ENCODE measurements around the gene ZNF516.

The ZNF516 gene

DNA sequence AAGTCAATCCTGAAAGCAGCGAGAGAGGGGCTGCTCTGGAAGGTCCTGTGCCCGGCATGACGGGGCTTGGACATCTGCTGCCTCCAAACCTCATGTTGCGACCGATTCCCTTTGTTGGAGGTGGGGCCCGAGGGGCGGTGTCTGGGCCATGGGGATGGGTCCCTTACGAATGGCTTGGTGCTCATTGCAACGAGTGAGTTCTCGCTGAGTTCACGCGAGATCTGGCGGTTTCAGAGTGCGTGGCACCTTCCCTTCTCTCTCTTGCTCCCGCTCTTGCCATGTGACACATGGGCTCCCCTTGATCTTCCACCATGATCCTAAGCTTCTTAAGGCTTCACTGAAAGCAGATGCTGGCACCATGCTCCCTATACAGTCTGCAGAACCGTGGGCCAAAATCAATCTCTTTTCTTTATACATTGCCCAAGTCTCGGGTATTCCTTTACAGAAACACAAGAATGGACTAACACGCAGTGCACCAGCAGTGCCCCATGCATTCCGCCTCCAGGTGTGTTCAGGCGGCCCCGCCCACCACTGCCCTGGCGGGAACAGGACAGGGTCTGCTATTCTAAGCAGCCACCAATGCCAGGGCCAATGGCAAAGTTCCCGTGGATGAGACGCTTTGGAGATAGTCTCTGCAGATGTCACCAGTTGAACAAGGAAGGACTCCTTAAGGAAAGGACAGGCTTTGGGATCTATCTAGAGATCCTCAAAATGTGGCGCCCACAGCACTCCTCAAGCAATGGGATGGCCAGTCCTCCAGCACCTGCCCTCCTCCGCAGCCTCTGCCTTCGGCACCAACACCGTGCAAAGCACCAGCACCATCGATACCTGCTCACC is 63.4 kb downstream of the ZNF516 start:
- no peak for TF ChIP-seq GABPA (IDR thresholded peaks at IDR 0.05; ENCODE audit: low read depth)
- no peak for TF ChIP-seq POLR2AphosphoS5 (IDR thresholded peaks at IDR 0.05; ENCODE audit: low read depth)
- TF ChIP-seq, protein P1, sequence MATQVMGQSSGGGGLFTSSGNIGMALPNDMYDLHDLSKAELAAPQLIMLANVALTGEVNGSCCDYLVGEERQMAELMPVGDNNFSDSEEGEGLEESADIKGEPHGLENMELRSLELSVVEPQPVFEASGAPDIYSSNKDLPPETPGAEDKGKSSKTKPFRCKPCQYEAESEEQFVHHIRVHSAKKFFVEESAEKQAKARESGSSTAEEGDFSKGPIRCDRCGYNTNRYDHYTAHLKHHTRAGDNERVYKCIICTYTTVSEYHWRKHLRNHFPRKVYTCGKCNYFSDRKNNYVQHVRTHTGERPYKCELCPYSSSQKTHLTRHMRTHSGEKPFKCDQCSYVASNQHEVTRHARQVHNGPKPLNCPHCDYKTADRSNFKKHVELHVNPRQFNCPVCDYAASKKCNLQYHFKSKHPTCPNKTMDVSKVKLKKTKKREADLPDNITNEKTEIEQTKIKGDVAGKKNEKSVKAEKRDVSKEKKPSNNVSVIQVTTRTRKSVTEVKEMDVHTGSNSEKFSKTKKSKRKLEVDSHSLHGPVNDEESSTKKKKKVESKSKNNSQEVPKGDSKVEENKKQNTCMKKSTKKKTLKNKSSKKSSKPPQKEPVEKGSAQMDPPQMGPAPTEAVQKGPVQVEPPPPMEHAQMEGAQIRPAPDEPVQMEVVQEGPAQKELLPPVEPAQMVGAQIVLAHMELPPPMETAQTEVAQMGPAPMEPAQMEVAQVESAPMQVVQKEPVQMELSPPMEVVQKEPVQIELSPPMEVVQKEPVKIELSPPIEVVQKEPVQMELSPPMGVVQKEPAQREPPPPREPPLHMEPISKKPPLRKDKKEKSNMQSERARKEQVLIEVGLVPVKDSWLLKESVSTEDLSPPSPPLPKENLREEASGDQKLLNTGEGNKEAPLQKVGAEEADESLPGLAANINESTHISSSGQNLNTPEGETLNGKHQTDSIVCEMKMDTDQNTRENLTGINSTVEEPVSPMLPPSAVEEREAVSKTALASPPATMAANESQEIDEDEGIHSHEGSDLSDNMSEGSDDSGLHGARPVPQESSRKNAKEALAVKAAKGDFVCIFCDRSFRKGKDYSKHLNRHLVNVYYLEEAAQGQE (IDR thresholded peaks at IDR 0.05; ENCODE audit: insufficient replicate concordance, low read depth): no peak
- TF ChIP-seq, protein P2, sequence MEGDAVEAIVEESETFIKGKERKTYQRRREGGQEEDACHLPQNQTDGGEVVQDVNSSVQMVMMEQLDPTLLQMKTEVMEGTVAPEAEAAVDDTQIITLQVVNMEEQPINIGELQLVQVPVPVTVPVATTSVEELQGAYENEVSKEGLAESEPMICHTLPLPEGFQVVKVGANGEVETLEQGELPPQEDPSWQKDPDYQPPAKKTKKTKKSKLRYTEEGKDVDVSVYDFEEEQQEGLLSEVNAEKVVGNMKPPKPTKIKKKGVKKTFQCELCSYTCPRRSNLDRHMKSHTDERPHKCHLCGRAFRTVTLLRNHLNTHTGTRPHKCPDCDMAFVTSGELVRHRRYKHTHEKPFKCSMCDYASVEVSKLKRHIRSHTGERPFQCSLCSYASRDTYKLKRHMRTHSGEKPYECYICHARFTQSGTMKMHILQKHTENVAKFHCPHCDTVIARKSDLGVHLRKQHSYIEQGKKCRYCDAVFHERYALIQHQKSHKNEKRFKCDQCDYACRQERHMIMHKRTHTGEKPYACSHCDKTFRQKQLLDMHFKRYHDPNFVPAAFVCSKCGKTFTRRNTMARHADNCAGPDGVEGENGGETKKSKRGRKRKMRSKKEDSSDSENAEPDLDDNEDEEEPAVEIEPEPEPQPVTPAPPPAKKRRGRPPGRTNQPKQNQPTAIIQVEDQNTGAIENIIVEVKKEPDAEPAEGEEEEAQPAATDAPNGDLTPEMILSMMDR (IDR thresholded peaks at IDR 0.05; ENCODE audit: insufficient read depth, low read length): no peak
- no peak for TF ChIP-seq SPI1 (IDR thresholded peaks at IDR 0.05; ENCODE audit: borderline replicate concordance, low read depth)
- Histone ChIP-seq H3K27ac (replicated peaks) (no peak overlapping the region), H3K4me3 (replicated peaks; ENCODE audit: insufficient read depth, low read length) (no peak overlapping the region), H3K27me3 (ENCODE audit: insufficient read depth, poor library complexity, severe bottlenecking) (no peaks in the 10 kb centered on the region)
- no peak for DNase-seq (ENCODE audit: low read depth in 1 of 2, low spot score in 1 of 2)

DNA sequence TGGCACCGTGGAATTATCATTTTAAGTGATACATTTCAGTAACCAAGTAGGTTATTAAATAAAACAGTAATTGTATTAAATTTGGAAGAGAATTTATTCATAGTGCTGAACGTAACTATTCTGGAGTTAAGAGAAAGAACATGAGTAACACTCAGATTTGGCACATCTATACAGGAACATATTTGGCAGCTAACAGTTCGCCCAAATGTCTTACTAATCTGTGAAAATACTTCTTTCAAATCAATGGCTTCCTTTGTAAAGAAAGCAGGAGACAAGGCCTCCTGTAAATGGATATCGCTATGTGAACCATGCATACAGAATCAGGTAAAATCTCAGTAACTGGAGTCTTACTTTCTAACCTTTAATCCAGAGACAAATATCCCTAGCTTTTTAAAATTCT is 64.4 kb downstream of the ZNF516 start:
- Histone ChIP-seq H3K27ac (replicated peaks) (no peak overlapping the region), H3K27me3 (ENCODE audit: insufficient read depth, poor library complexity, severe bottlenecking) (no peaks in the 10 kb centered on the region), H3K4me3 (replicated peaks; ENCODE audit: insufficient read depth, low read length) (no peak overlapping the region)
- TF ChIP-seq, protein P1 (IDR thresholded peaks at IDR 0.05; ENCODE audit: insufficient replicate concordance, low read depth): no peak
- no peak for TF ChIP-seq POLR2AphosphoS5 (IDR thresholded peaks at IDR 0.05; ENCODE audit: low read depth)
- DNase-seq (ENCODE audit: low read depth in 1 of 2, low spot score in 1 of 2): no peak

DNA sequence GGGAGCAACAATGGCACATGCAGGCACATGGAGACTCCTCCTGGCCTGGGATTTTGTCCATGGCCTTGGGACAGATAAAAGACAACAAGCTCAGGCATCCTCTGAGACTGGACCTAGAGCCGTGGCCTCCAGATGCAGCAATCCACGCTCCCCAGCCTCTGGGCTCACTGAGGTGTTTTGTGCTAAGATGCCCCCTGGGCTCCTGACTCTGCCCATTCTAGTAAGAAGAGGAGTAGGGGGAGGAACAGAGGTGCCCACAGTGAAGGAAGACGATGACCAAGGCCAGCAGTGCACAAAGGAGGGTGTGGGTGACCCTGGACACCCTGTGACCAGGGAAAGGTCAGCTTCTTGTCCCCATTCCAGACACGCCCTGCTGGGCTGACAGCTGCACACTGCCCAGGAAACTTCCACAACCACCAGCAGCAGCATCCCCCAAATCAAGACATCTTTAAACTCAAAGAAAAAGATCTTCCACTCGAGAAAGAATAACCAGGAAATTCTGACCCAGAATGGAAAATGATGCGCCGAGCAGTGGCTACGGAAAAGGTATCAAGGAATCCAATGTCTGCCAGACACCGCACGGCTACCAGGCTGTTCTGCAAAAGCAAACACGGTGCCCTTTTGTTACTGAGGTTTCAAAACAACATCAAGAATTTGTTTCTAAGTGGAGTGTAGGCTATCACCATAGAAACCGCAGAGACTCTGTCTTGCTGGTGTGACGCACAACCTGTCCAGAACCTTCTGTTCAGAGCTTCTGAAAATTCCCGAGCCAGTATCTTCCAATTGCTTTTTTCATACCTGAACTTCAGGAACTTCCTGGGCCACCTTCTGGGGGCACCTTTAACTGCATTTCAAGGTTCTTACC is 65.5 kb downstream of the ZNF516 start:
- no peak for DNase-seq (ENCODE audit: low read depth in 1 of 2, low spot score in 1 of 2)
- no peak for TF ChIP-seq SPI1 (IDR thresholded peaks at IDR 0.05; ENCODE audit: borderline replicate concordance, low read depth)
- TF ChIP-seq, protein P2 (IDR thresholded peaks at IDR 0.05; ENCODE audit: insufficient read depth, low read length): no peak
- TF ChIP-seq, protein P1 (IDR thresholded peaks at IDR 0.05; ENCODE audit: insufficient replicate concordance, low read depth): no peak
- TF ChIP-seq POLR2AphosphoS5 (IDR thresholded peaks at IDR 0.05; ENCODE audit: low read depth): no peak
- no peak for TF ChIP-seq GABPA (IDR thresholded peaks at IDR 0.05; ENCODE audit: low read depth)
- no peaks in the 10 kb centered on the region for H3K27me3 ChIP-seq (ENCODE audit: insufficient read depth, poor library complexity, severe bottlenecking)

More for the DNA sequence above, 65.5 kb downstream of the ZNF516 start:
- no peak overlapping the region for H3K27ac ChIP-seq (replicated peaks)
- no peak overlapping the region for H3K4me3 ChIP-seq (replicated peaks; ENCODE audit: insufficient read depth, low read length)
